Mucosa of descending colon (tissue), 3 donors: Measurements from ENCODE around the gene TXLNB. TPM values are rescaled to one million over a fixed set of nuclear protein-coding genes. Genes with fewer than 3 reads are reported as not detected.
A peak's percentile ranks its signal among the peaks of the same experiment; 100 is the strongest.

Experiments
- ATAC-seq: fragments of 200-7000 bp; cut with Tn5 transposase; one replicate; pipeline ENCODE4 v1.9.1; 2020; ENCODE audit warnings: mild to moderate bottlenecking, moderate library complexity
- DNase-seq, 3 donors: peaks; one replicate each; pipeline ENCODE4 v3.0.0-alpha.2; 2020
- H3K36me3 ChIP-seq: fragments of 200-600 bp; one replicate; pipeline ENCODE4 v1.8.0; 2021; ENCODE audit warnings: low read depth, mild to moderate bottlenecking
- H3K4me1 ChIP-seq: fragments of 200-600 bp; one replicate; pipeline ENCODE4 v1.8.0; 2021; ENCODE audit warnings: low read depth, mild to moderate bottlenecking
- H3K4me3 ChIP-seq: fragments of 200-600 bp; one replicate; pipeline ENCODE4 v1.8.0; 2021; ENCODE audit warnings: mild to moderate bottlenecking
- H3K9me3 ChIP-seq: fragments of 200-600 bp; one replicate; pipeline ENCODE4 v1.8.0; 2021; ENCODE audit warnings: mild to moderate bottlenecking
- CTCF ChIP-seq: fragments of 200-600 bp; IDR thresholded peaks from one replicate; pipeline ENCODE4 v1.8.0; 2022; ENCODE audit warnings: antibody characterized with exemption, mild to moderate bottlenecking
- intact Hi-C, 2 donors: fragments of 100-400 bp; cut with DNase I in 1 of 2; cut with micrococcal nuclease in 1 of 2; formaldehyde crosslinking; loops; one replicate each; pipeline versions ENCODE4 v1.11.0 to v1.11.1; 2022; cut with DNase I, micrococcal nuclease
- total RNA-seq, 3 donors: library from RNA; stranded (reverse); fragmentation: NEBNext Ultra II Directional in 2 of 3; extraction: Animal tissue kit (Norgen Biotek cat#: 25700) in 2 of 3; gene quantifications; one replicate each; pipeline versions ENCODE4 v1.2.1 to v1.2.4, GENCODE V29; 2021 to 2023
- donor health status: DM: no; HTN: no; CAD: no; lungs with moderate emphysema.
- donor health status: DM: no; HTN: no; CAD: no.
- donor health status: DM: no; HTN: yes; CAD: no.

The TXLNB gene
- total RNA-seq, 3 donors from 2014 or later: 0.29 to 0.89 (median 0.36) TPM

GRCh38 chr6:139251045-139251690 is 40.6 kb downstream of the TXLNB start:
- no peaks in the 10 kb centered on the region for H3K36me3 ChIP-seq
- H3K4me1 ChIP-seq: no peaks in the 10 kb centered on the region
- TF ChIP-seq CTCF: no peak
- no peak overlapping the region for H3K4me3 ChIP-seq
- intact Hi-C loops: no loop called here
- H3K9me3 ChIP-seq: no peaks in the 10 kb centered on the region
- DNase-seq: no peak
- ATAC-seq: peak; percentile 33

- peak; percentile 94 for ATAC-seq
- H3K9me3 ChIP-seq: no peaks in the 10 kb centered on the region
- intact Hi-C loops: no loop called here
- H3K4me1 ChIP-seq: no peaks in the 10 kb centered on the region
- peak; percentile 60 to 72 (median 66) for DNase-seq
- H3K4me3 ChIP-seq: no peak overlapping the region
- no peaks in the 10 kb centered on the region for H3K36me3 ChIP-seq
- TF ChIP-seq CTCF: peak; percentile 68
Observed at GRCh38 chr6:139250296-139251044, 41.3 kb downstream of the TXLNB start.

- ATAC-seq (no peak), DNase-seq (no peak)
- Histone ChIP-seq H3K9me3 (no peaks in the 10 kb centered on the region), H3K4me3 (no peak overlapping the region), H3K4me1 (no peaks in the 10 kb centered on the region), H3K36me3 (no peaks in the 10 kb centered on the region)
- intact Hi-C loops: no loop called here
- no peak for TF ChIP-seq CTCF
Observed at GRCh38 chr6:139249395-139249794, 42.4 kb downstream of the TXLNB start.

GRCh38 chr6:139248911-139249310 is 42.9 kb downstream of the TXLNB start:
- TF ChIP-seq CTCF: no peak
- intact Hi-C loops: no loop called here
- Histone ChIP-seq H3K9me3 (no peaks in the 10 kb centered on the region), H3K36me3 (no peaks in the 10 kb centered on the region), H3K4me1 (no peaks in the 10 kb centered on the region), H3K4me3 (no peak overlapping the region)
- ATAC-seq (no peak), DNase-seq (no peak)

- Histone ChIP-seq H3K36me3 (no peaks in the 10 kb centered on the region), H3K4me3 (no peak overlapping the region), H3K4me1 (no peaks in the 10 kb centered on the region), H3K9me3 (no peaks in the 10 kb centered on the region)
- intact Hi-C loops: no loop called here
- TF ChIP-seq CTCF: no peak
- ATAC-seq (no peak), DNase-seq (no peak)
Observed at GRCh38 chr6:139247618-139248017, 44.2 kb downstream of the TXLNB start.
